Measurements from ENCODE around the gene LMF1. TPM values are rescaled to one million over a fixed set of nuclear protein-coding genes. Genes with fewer than 3 reads are reported as not detected.

Gene LMF1
- total and polyA plus RNA-seq, 2 donors (not counting 1 experiment from before 2014, with no cell fraction given), result 36.4 to 63.2 TPM

DNA sequence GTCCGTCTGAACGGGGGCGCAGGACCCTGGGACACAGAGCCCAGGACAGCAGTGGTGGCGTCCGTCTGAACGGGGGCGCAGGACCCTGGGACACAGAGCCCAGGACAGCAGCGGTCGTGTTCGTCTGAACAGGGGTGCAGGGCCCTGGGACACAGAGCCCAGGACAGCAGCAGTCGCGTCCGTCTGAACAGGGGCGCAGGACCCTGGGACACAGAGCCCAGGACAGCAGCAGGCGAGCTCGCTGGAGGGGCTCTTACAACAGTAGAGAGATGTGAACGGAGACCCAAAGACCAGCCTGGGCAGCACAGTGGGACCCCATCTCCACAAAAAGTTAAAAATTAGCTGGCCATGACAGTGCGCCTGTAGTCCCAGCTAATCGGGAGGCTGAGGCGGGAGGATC is 40.7 kb downstream of the LMF1 start:
- Mint-ChIP-seq H3K4me3 (no peak overlapping the region), H3K9me3 (ENCODE audit: insufficient read depth) (peaks cover 3% of the 10 kb centered on the region), H3K27ac (no peak overlapping the region), H3K27me3 (no peaks in the 10 kb centered on the region), H3K4me1 (no peaks in the 10 kb centered on the region)
- Histone ChIP-seq H2AFZ (ENCODE audit: insufficient read depth, low read depth, low read length, poor library complexity, severe bottlenecking) (no peak overlapping the region), H3K27me3 (replicated peaks in 1 of 4; ENCODE audit: control extremely low read depth in 1 of 4, control insufficient read depth in 3 of 4, insufficient read depth in 4 of 4, low read length in 3 of 4) (no peaks in the 10 kb centered on the region), H3K27ac (ENCODE audit: low read length in 2 of 2) (no peak overlapping the region), H3K4me1 (ENCODE audit: control insufficient read depth in 2 of 2, insufficient read depth in 2 of 2, low read length in 2 of 2) (no peaks in the 10 kb centered on the region), H3K9ac (ENCODE audit: low read length) (no peak overlapping the region), H3K4me3 (ENCODE audit: control extremely low read depth in 1 of 5, extremely low read depth in 1 of 5, insufficient read depth in 1 of 5, low read depth in 2 of 5, low read length in 4 of 5) (no peak overlapping the region), H3K79me2 (ENCODE audit: control insufficient read depth, insufficient read depth, low read length) (no peaks in the 10 kb centered on the region), H3K9me3 (ENCODE audit: control extremely low read depth in 1 of 3, control insufficient read depth in 2 of 3, insufficient read depth in 1 of 3, low read length in 2 of 3) (peaks cover 0 to 23% (median 0%) of the 10 kb centered on the region in 3 donors), H4K20me1 (ENCODE audit: control insufficient read depth, insufficient read depth, low read length, poor library complexity, severe bottlenecking) (no peaks in the 10 kb centered on the region), H3K36me3 (replicated peaks in 1 of 2; ENCODE audit: control extremely low read depth in 1 of 2, control insufficient read depth in 1 of 2, extremely low read depth in 1 of 2, insufficient read depth in 2 of 2, low read length in 1 of 2) (peaks cover 0 to 11% of the 10 kb centered on the region in 2 experiments), H3K4me2 (replicated peaks; ENCODE audit: low read depth, low read length, poor library complexity, severe bottlenecking) (no peak overlapping the region)
- POLR2A ChIA-PET, result no interaction called here
- DNase-seq (no peak), ATAC-seq (ENCODE audit: low read depth) (no peak)
- 91% methylated on average over 20 of the region's 20 CpGs for WGBS (ENCODE audit: insufficient coverage)
- no peak for TF ChIP-seq CTCF (IDR thresholded peaks at IDR 0.05)
- intact Hi-C loops (cut with micrococcal nuclease), result no loop called here
- CTCF ChIA-PET, result no interaction called here

- no peak overlapping the region for H3K9ac ChIP-seq (ENCODE audit: low read length)
- no peaks in the 10 kb centered on the region for H3K4me1 ChIP-seq (ENCODE audit: control insufficient read depth in 2 of 2, insufficient read depth in 2 of 2, low read length in 2 of 2)
- 92% methylated on average over 45 of the region's 45 CpGs for WGBS (ENCODE audit: insufficient coverage)
- H3K4me2 ChIP-seq (replicated peaks; ENCODE audit: low read depth, low read length, poor library complexity, severe bottlenecking), result no peak overlapping the region
- peaks cover 0 to 23% (median 0%) of the 10 kb centered on the region in 3 donors for H3K9me3 ChIP-seq (ENCODE audit: control extremely low read depth in 1 of 3, control insufficient read depth in 2 of 3, insufficient read depth in 1 of 3, low read length in 2 of 3)
- H3K9me3 Mint-ChIP-seq (ENCODE audit: insufficient read depth), result peaks cover 3% of the 10 kb centered on the region
- H3K4me3 ChIP-seq (ENCODE audit: control extremely low read depth in 1 of 5, extremely low read depth in 1 of 5, insufficient read depth in 1 of 5, low read depth in 2 of 5, low read length in 4 of 5), result no peak overlapping the region
- no peaks in the 10 kb centered on the region for H3K27me3 Mint-ChIP-seq
- H3K27ac Mint-ChIP-seq, result no peak overlapping the region
- H4K20me1 ChIP-seq (ENCODE audit: control insufficient read depth, insufficient read depth, low read length, poor library complexity, severe bottlenecking), result no peaks in the 10 kb centered on the region
- H3K4me3 Mint-ChIP-seq, result no peak overlapping the region
- ChIA-PET POLR2A (no interaction called here), CTCF (no interaction called here)
- no peak for TF ChIP-seq EZH2 (IDR thresholded peaks at IDR 0.05; ENCODE audit: borderline replicate concordance, insufficient read depth, low read depth, low read length, poor library complexity, severe bottlenecking)
- no peak for TF ChIP-seq CTCF (IDR thresholded peaks at IDR 0.05)
- peaks cover 0 to 11% of the 10 kb centered on the region in 2 experiments for H3K36me3 ChIP-seq (replicated peaks in 1 of 2; ENCODE audit: control extremely low read depth in 1 of 2, control insufficient read depth in 1 of 2, extremely low read depth in 1 of 2, insufficient read depth in 2 of 2, low read length in 1 of 2)
- no peak for DNase-seq
- H2AFZ ChIP-seq (ENCODE audit: insufficient read depth, low read depth, low read length, poor library complexity, severe bottlenecking), result no peak overlapping the region
- no peak overlapping the region for H3K27ac ChIP-seq (ENCODE audit: low read length in 2 of 2)
- ATAC-seq (ENCODE audit: low read depth), result no peak
- H3K79me2 ChIP-seq (ENCODE audit: control insufficient read depth, insufficient read depth, low read length), result no peaks in the 10 kb centered on the region
- H3K27me3 ChIP-seq (replicated peaks in 1 of 4; ENCODE audit: control extremely low read depth in 1 of 4, control insufficient read depth in 3 of 4, insufficient read depth in 4 of 4, low read length in 3 of 4), result no peaks in the 10 kb centered on the region
- intact Hi-C loops (cut with micrococcal nuclease), result no loop called here
- no peaks in the 10 kb centered on the region for H3K4me1 Mint-ChIP-seq
These were observed 41.3 kb downstream of the LMF1 start for GRCh38 chr16:929227-930073.

Data from B cell (primary cell).